ENCODE measurements around the gene KRT34. TPM values are rescaled to one million over a fixed set of nuclear protein-coding genes. Genes with fewer than 3 reads are reported as not detected.
"Not testable (repeated sequence)": the region's sequence is repeated elsewhere in the genome, so short reads cannot be mapped to it uniquely, and the experiment has no call there.

The KRT34 gene
- total RNA-seq, 2 experiments from 2014 or later = not detected

GRCh38 chr17:41354536-41354935 lies 27.6 kb downstream of the KRT34 start:
- Histone ChIP-seq H3K4me3 (ENCODE audit: low read depth, low read length, poor library complexity, severe bottlenecking) (no peak overlapping the region), H4K20me1 (ENCODE audit: insufficient read depth, low read length) (no peaks in the 10 kb centered on the region), H3K4me1 (ENCODE audit: insufficient read depth, low read length, poor library complexity, severe bottlenecking) (no peaks in the 10 kb centered on the region), H3K9me3 (ENCODE audit: low read length) (no peaks in the 10 kb centered on the region), H3K27ac (ENCODE audit: low read depth, low read length, poor library complexity, severe bottlenecking) (no peak overlapping the region), H2AFZ (ENCODE audit: low read length) (no peak overlapping the region), H3K79me2 (ENCODE audit: insufficient read depth, low read depth, low read length) (no peaks in the 10 kb centered on the region), H3K36me3 (ENCODE audit: insufficient read depth, low read length) (no peaks in the 10 kb centered on the region), H3K4me2 (ENCODE audit: low read length) (no peak overlapping the region), H3K9me2 (ENCODE audit: insufficient read depth, low read length) (no peaks in the 10 kb centered on the region)
- TF ChIP-seq CTCF (conservative IDR thresholded peaks at IDR 0.05; ENCODE audit: low read length) (no peak), EZH2phosphoT487 (IDR thresholded peaks at IDR 0.05; ENCODE audit: borderline replicate concordance, low read depth, low read length) (no peak)
- ChIA-PET CTCF (ENCODE audit: unreplicated experiment) (no interaction called here), POLR2A (no interaction called here)
- no peak for DNase-seq (ENCODE audit: low spot score)
- intact Hi-C loops (cut with micrococcal nuclease; ENCODE audit: unreplicated experiment) = no loop called here
- BruUV-seq (replicated peaks) = no TSS peak

GRCh38 chr17:41352597-41353366 lies 29.3 kb downstream of the KRT34 start:
- DNase-seq (ENCODE audit: low spot score) = no peak
- no peaks in the 10 kb centered on the region for H3K36me3 ChIP-seq (ENCODE audit: insufficient read depth, low read length)
- H3K79me2 ChIP-seq (ENCODE audit: insufficient read depth, low read depth, low read length) = no peaks in the 10 kb centered on the region
- no peaks in the 10 kb centered on the region for H3K4me1 ChIP-seq (ENCODE audit: insufficient read depth, low read length, poor library complexity, severe bottlenecking)
- BruUV-seq (replicated peaks) = no TSS peak
- no peaks in the 10 kb centered on the region for H4K20me1 ChIP-seq (ENCODE audit: insufficient read depth, low read length)
- no peak for TF ChIP-seq CTCF (conservative IDR thresholded peaks at IDR 0.05; ENCODE audit: low read length)
- H3K27ac ChIP-seq (ENCODE audit: low read depth, low read length, poor library complexity, severe bottlenecking) = no peak overlapping the region
- no peak overlapping the region for H3K4me3 ChIP-seq (ENCODE audit: low read depth, low read length, poor library complexity, severe bottlenecking)
- intact Hi-C loops (cut with micrococcal nuclease; ENCODE audit: unreplicated experiment) = no loop called here
- ChIA-PET POLR2A (interaction anchor here (0.9 kb wide), 1 partner anchor 426 kb away, joined by 3 read pairs; no protein-coding TSS in a partner anchor), CTCF (ENCODE audit: unreplicated experiment) (no interaction called here)
- H3K9me2 ChIP-seq (ENCODE audit: insufficient read depth, low read length) = no peaks in the 10 kb centered on the region
- no peaks in the 10 kb centered on the region for H3K9me3 ChIP-seq (ENCODE audit: low read length)
- no peak overlapping the region for H3K4me2 ChIP-seq (ENCODE audit: low read length)
- no peak overlapping the region for H2AFZ ChIP-seq (ENCODE audit: low read length)

- DNase-seq (ENCODE audit: low spot score) = no peak
- Histone ChIP-seq H3K4me2 (ENCODE audit: low read length) (no peak overlapping the region), H3K4me1 (ENCODE audit: insufficient read depth, low read length, poor library complexity, severe bottlenecking) (no peaks in the 10 kb centered on the region), H2AFZ (ENCODE audit: low read length) (no peak overlapping the region), H3K9me3 (ENCODE audit: low read length) (no peaks in the 10 kb centered on the region), H3K36me3 (ENCODE audit: insufficient read depth, low read length) (no peaks in the 10 kb centered on the region), H3K79me2 (ENCODE audit: insufficient read depth, low read depth, low read length) (no peaks in the 10 kb centered on the region), H3K9me2 (ENCODE audit: insufficient read depth, low read length) (no peaks in the 10 kb centered on the region), H3K27ac (ENCODE audit: low read depth, low read length, poor library complexity, severe bottlenecking) (no peak overlapping the region), H4K20me1 (ENCODE audit: insufficient read depth, low read length) (no peaks in the 10 kb centered on the region), H3K4me3 (ENCODE audit: low read depth, low read length, poor library complexity, severe bottlenecking) (no peak overlapping the region)
- ChIA-PET POLR2A (no interaction called here), CTCF (ENCODE audit: unreplicated experiment) (no interaction called here)
- intact Hi-C loops (cut with micrococcal nuclease; ENCODE audit: unreplicated experiment) = no loop called here
- no TSS peak for BruUV-seq (replicated peaks)
- TF ChIP-seq EZH2phosphoT487 (IDR thresholded peaks at IDR 0.05; ENCODE audit: borderline replicate concordance, low read depth, low read length) (no peak), CTCF (conservative IDR thresholded peaks at IDR 0.05; ENCODE audit: low read length) (no peak)
These were observed 30.9 kb downstream of the KRT34 start for GRCh38 chr17:41351177-41351576.

- H3K27ac ChIP-seq (ENCODE audit: low read depth, low read length, poor library complexity, severe bottlenecking); DNase-seq (ENCODE audit: low spot score); H3K9me2 ChIP-seq (ENCODE audit: insufficient read depth, low read length); H2AFZ ChIP-seq (ENCODE audit: low read length); H3K4me1 ChIP-seq (ENCODE audit: insufficient read depth, low read length, poor library complexity, severe bottlenecking); H3K9me3 ChIP-seq (ENCODE audit: low read length); H3K79me2 ChIP-seq (ENCODE audit: insufficient read depth, low read depth, low read length); intact Hi-C loops (cut with micrococcal nuclease; ENCODE audit: unreplicated experiment); BruUV-seq (replicated peaks); H3K36me3 ChIP-seq (ENCODE audit: insufficient read depth, low read length); H3K4me3 ChIP-seq (ENCODE audit: low read depth, low read length, poor library complexity, severe bottlenecking); POLR2A ChIA-PET; H4K20me1 ChIP-seq (ENCODE audit: insufficient read depth, low read length); H3K4me2 ChIP-seq (ENCODE audit: low read length); CTCF ChIA-PET (ENCODE audit: unreplicated experiment): not testable (repeated sequence)
These were observed 31.7 kb downstream of the KRT34 start, which contains the start of gene KRT33A for GRCh38 chr17:41350381-41350878. TSS of gene KRT33A (minus strand) at chr17:41350828. CDS start at chr17:41350767, 61 bp downstream.

All from OCI-LY7 (cell line).